GM18519 (cell line): Measurements from ENCODE around the gene SLC6A18.

ENCODE experiments used
- ATAC-seq: cut with Tn5 transposase; IDR thresholded peaks from one replicate; pipeline ENCODE4 v1.9.1; 2021; ENCODE audit warnings: mild to moderate bottlenecking, moderate library complexity; ENCODE audit not compliant: unreplicated experiment, low FRiP score

Gene SLC6A18

DNA sequence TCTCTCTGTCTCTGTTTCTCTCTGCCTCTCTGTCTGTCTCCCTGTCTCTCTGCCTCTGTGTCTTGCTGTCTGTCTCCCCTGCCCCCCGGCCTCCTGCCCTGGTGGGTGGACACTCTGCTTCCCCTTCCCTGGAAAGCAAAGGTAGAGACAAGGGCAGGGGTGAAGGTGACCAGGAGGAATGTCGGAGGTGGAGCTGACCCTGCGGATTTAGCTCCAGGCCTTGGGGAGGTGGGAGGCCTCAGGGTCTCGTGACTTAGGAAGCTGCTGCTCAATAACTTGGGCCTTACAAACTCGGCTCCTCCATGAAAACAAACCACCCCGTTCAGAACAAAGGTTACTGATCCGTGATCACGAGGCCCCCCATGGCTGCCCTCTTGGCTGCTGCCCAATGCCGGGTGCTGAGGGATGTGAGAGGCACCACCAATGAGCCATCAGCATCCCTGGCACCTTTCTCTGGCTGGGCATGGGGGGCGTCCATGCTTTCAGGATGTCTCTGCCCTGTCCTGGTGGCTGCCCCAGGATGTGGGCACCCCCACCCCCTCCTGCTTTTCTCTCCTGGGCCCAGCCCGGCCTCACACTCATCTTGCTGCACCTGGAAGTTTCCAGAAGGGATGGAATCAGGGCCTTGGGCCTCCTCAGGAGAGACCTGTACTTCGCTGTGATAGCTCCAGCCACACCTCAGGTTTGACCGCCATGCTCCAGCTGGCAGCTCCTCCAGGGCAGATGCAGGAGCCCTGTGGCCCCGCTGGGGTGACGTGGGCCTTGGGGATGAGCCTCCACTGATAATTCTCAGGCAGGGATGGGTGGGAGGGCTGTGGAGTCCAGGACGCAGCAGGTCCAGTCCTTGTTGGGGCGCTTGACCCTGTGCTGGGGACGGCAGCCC, 38.6 kb upstream of the SLC6A18 start:
- ATAC-seq: no peak

DNA sequence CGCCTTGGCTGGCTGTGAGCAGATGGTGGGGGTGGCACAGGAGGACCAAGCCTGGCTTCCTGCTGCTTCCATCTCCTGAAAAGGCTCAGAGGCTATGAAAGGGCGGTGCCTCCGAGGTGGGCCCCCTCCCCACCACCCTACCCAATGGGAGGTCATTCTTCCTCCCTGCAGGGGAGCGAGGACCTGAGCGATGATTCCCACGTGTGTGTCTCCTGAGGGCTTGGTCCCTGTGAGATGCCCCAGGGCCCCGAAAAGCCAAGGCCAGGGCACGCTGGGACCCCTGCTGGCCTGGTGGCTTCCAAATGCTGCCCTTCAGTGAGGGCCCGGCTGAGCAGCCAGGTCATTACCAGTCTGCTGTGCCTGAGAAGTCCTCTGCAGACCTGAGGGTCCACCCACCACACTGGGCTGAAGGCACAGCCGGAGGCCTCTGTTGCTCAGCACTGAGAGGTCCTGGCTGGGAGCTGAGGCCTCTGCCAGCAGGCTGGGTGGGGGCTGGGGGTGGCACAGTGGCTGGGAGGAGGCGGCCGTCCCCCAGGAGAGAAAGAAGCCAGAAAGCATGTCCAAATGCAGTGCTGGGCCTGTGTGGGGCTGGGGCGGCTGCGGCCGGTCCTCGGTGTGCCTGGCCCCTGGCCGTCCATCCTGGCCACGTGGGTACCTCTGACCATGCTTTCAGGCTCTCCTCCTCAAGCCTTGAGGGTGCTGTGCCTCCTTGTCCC, 37.8 kb upstream of the SLC6A18 start:
- no peak for ATAC-seq

DNA sequence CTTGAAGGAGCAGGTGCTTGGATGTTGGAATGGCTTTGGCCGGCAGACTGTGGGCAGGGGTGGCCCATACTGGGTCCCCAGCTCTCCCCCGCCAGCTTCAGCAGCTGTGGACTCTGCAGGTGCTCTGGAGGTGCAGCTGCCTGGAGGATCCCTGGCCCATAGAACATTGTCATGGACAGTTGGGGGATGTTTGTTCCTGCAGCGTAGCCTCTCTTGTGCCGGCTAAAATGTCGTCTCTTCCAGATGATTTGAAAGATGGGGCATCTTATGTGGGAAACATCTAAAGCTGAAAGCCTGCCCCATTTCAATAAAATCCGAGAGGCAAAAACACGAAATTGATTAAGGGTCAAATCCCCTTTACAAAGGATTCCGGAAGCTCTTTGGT, 37.2 kb upstream of the SLC6A18 start:
- ATAC-seq: no peak

DNA sequence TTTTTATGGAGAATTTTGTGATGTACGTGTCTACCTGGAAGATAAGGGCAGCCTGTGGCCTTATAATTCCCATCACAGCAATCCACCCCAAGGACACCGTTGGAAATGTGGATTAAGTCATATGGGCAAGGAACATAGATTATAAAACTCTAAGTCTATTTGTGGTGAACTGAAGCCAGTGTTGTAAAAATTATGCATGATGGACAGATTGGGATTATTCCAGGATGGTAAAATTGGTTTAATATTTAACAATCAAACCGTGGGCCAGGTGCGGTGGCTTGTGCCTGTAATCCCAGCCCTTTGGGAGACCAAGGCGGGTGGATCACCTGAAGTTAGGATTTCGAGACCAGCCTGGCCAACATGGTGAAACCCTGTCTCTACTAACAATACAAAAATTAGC, 36.7 kb upstream of the SLC6A18 start:
- ATAC-seq: no peak

DNA sequence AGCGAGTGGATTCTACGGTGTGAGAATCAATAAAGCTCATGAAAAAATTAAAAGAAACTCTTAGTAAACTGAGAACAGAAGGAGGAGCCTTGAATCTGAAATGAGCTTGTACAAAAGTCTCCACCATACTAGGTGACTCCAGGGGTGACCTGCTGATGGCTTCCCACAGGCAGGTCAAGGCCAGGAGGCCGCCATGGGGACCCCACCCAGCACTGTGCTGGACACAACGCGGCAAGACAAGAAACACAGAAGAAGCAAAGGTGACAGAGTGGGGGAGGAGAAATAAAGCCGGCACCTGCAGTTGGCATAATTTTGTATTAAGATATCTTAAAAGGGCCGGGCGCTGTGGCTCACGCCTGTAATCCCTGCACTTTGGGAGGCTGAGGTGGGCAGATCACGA, 35.9 kb upstream of the SLC6A18 start:
- no peak for ATAC-seq

DNA sequence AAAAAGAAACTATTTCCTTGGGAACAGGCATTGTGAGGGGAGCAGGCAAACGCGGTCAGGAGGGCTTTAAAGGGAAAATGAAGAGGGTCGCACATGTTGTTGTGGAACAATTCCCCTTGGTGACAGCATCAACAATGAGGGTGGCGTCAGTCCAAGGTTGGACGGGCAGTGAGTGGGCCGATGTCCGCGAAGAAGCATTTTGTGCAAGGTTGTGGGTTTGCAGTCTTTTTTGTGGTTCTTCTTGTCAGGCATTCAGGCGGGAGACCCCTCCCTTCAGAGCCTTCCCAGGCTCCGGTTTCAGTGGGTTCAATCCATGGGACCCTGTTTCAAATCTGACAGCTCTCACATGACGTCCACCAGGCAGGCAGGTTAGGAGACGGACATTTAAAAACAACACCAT, 34.9 kb upstream of the SLC6A18 start:
- ATAC-seq: no peak

DNA sequence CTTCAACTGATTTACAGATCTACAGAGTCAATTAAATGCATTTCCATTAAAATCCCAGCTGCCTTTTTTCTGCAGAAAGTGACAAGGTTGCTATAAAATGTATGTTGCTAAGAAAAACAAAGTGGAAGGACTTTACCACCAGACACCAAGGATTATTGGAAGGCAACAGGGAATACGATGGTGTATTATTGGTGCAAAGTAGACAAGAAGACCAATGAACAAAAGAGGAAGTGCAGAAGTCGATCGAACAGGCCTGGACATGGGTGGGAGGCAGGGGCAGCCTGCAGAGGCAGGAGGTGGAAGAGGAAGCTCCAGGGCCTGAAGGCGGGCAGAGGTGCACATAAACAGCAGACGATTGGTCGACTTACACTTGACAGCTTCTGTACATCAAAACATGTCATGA, 34.3 kb upstream of the SLC6A18 start:
- no peak for ATAC-seq

DNA sequence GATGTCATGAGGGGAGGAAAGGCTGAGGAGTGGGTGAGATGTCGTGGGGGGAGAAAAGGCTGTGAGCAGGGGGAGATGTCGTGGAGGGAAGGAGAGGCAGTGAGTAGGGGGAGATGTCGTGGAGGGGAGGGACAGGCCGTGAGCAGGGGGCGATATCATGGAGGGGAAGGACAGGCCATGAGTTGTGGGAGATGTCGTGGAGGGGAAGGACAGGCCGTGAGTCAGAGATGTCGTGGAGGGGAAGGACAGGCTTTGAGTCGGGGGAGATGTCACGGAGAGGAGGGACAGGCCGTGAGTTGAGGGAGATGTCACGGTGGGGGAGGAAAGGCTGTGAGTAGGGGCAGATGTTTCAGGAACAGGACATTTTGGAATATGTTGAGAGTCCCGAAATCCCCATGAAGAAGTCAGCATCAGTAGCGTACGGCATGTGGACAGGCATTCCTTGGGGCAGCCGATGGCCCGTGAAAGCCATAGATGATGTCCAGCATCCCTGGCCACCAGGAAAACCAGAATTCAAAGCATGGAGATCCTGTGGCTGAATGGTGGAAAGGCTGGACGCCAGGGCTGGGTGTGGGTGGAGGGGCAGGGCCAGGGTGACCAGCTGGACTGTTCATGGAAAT, 32.1 kb upstream of the SLC6A18 start:
- no peak for ATAC-seq

DNA sequence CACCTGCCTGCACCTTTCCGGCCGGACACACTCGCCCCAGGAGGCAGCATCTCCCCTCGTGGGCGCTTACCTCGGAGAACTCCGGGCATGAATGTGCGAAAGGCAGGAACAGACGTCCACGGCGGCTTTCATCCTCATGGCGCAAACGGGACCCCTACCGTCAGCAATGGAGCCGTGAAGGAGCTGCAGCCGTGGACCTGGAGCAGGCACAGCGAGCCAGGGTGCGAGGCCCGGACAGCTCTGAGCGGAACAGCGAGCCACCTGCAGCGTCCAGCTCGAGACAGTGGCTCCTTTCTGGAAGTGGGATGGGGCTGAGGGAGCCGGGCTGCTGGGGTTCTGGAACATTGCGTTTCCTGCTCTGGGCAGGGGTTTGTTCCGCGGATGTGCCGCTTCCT, 31.6 kb upstream of the SLC6A18 start:
- ATAC-seq: no peak

DNA sequence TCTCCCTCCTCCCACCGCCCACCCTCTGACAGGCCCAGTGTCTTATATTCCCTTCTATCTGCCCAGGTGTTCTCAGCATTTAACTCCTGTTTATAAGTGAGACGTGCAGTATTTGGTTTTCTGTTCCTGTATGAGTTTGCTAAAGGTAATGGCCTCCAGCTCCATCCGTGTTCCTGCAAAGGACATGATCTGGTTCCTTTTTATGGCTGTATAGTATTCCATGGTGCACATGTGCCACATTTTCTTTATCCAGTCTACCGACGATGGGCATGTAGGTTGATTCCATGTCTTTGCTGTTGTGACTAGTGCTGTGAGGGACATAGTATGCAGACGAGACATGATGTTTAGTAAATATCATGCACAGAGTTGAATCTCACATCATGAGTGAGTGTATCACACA, 30.8 kb upstream of the SLC6A18 start:
- ATAC-seq: no peak

DNA sequence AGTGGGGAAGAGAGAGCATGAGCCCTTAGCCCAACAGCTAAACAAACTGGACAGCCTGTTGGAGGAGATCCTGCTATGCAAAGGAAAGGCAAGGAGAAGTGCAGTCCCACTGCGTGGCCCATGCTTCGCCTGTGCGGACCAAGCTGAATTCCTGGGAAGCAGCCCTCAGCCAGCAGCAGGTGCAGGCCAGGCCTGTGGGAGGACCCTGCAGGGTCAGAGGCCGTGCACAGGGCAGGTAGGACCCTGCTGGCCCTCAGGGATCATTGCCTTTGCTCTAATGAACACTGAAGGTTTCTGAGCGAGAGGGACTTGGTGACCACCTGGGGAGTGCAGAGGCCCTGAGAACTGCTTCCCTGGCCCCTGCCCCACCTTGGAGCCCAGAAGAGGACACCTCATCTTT, 29.7 kb upstream of the SLC6A18 start:
- ATAC-seq: no peak

DNA sequence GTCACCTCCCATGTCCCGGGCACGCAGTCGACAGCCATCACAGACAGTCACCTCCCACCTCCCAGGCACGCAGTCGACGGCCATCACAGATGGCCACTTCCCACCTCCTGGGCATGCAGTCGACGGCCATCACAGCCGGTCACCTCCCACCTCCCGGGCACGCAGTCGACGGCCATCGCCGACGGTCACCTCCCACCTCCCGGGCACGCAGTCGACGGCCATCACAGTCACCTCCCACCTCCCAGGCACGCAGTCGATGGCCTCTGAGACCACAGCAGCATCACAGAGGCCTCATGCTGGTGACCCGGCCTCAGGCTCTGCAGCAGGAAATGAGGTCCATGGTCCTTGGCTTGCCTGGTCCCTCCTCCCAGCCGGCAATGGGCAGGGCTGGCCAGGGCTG, 29.3 kb upstream of the SLC6A18 start:
- ATAC-seq: no peak

DNA sequence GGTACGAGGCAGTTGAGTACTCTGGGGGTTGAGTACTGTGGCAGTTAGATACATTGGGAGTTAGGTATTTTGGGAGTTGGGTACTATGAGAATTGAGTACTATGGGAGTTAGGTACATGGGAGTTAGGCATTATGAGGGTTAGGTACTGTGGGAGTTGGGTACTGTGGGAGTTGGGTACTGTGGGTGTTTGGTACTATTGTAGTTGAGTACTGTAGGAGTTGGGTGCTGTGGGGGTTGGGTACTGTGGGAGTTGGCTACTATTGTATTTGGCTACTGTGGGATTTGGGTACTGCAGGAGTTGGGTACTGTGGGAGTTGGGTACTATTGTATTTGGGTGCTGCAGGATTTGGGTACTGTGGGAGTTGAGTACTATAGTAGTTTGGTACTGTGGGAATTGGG, 28.6 kb upstream of the SLC6A18 start:
- ATAC-seq: no peak

DNA sequence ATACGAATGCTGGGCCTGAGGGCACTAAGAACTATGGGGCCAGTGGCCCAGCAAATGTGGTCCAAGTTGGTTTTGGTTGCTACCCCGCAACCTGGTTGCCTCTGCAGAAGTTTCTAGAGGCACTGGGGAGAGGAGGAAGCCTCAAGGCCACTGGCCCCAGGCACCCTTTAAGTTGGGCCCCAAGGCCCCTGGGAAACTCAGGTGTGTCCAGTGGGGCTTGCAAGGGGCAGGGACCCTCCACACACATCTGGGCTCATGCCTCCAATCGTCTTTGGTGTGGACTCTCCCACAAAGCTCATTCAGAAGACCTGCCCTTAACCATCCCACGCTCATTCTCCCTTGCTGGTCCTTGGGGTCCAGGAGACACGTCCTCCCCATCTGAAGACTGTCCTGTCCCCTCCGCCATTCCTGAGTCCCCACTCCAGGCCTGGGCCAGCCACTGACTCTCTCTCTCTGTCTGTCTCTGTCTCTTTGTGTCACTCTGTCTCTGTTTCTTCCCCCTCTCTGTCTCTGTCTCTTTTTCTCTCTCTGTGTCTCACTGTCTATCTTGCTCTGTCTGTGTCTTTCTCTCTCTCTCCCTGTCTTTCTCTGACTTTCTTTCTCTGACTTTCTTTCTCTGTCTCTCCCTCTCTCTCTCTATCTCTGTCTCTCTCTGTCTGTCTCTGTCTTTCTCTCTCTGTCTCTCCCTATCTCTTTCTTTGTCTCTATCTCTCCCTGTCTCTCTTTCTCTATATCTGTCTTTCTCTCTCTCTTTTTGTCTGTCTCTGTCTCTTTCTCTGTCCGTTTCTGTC, 27.1 kb upstream of the SLC6A18 start:
- ATAC-seq: no peak

DNA sequence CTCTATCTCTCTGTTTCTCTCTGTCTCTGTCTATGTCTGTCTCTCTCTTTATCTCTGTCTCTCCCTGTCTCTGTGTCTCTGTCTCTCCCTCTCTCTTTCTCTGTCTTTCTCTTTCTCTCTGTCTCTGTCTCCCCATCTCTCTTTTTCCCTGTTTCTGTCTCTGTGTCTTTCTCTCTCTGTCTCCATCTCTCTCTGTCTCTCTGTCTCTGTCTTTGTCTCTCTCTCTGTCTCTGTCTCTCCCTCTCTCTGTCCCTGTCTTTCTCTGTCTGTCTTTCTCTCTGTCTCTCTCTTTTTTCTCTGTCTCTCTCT, 25.9 kb upstream of the SLC6A18 start:
- no peak for ATAC-seq

DNA sequence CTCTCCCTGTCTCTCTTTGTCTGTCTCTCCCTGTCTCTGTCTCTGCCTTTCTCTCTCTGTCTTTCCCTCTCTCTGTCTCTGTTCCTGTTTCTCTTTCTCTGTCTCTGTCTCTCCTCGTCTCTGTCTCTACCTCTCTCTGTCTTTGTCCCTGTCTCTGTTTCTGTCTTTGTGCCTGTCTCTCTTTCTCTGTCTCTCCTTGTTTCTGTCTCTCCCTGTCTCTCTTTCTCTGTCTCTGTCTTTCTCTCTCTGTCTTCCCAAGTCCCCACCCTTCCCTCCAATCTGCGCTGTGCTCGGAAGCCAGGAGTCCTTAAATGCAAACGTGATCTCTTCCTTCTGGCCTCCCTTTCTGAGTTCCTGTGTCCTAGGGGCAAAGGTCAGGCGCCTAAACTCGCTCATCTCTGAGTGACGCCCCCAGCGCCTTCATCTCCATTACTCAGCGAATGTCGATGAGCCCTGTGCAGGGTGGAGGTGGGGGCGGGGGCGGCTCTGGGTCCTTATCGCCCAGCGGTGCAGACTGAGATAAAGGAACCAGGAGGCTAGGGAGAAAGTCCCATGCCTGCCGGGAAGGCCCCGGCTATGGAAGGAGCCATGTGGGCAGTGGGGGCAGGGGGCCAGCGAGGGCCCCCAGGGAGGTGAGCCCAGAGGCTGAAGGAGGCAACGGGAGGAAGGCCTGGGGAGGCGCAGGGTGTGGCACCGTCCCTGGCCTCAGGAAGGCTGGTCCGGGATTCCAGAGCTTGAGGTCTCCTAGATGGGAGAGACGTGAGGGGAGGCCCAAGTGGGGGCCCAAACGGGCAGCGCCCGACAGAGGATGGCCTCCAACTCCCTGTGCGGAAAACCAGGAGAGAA, 25.3 kb upstream of the SLC6A18 start:
- ATAC-seq: no peak

DNA sequence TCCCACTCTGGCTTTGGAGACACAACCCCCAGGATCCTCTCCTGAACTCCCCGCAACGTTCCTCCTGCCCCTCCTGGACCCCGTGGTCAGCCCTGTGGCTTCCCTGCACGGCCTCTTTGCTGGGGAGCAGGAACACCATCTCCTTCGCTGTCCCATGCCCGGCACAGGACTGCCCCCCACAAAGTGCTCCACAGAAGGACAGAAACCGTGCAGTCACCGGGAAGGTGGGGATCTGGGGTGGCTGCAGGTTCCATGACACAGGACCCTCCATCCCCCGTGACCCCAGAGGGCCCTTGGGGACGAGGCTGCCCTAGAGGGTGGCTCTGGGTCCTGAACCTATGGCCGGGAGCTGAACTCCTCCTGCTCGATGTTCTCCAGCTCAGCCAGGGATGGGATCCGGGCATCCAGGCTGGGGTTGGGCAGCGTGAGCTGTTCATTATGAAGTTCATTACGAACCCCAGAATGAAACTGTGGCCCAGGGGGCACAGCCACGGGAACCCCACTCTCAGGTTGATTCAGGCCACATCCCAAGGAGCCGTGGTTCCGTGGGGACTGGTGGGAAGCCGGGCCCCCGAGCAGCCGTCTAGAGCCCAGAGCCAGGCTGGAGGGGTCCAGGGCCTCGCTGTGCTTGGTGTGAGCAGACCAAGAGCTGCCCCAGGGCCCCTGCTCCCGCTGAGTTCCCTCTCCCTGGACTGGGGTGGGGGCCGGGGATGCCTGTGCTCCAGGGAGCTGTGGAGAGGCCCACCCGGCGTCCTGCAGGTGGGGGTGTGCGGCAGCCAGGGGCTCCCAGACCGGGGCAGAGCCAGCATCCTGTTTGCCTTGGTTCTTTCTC, 24.5 kb upstream of the SLC6A18 start:
- no peak for ATAC-seq

DNA sequence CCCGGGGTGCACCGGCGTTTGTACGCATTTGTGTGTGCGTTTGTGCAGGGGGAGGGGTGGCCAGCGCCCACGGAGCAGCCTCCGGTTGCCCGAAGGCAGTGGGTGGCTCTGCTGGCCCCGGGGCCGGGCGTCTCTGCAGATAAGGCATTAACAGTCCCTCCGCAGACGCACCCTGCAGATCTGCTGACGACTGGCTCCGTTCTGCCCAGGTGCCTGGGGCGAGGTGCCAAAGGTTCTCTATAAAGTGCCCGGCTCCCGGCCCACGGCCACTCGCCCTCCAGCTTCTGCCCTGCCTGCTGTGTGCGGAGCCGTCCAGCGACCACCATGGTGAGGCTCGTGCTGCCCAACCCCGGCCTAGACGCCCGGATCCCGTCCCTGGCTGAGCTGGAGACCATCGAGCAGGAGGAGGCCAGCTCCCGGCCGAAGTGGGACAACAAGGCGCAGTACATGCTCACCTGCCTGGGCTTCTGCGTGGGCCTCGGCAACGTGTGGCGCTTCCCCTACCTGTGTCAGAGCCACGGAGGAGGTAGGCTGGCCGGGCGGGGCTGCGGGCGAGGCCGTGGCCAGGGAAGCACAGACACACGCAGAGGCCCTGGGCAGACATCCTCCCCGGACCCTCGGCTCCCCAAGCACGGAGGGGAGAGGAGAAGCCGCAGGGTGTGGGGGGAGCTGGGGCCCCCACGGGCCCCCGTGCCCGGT, 23.7 kb upstream of the SLC6A18 start, which contains the start of gene SLC6A19:
TSS of gene SLC6A19 (plus strand) at position 269 of the 699 bp plus-strand sequence. CDS start at position 325, 56 bp downstream.
- ATAC-seq: no peak
